Measurements from ENCODE around the gene RAD23A. TPM values are rescaled to one million over a fixed set of nuclear protein-coding genes. Genes with fewer than 3 reads are reported as not detected.
A peak's percentile ranks its signal among the peaks of the same experiment; 100 is the strongest.

Gene RAD23A
- total RNA-seq, 4 donors from 2014 or later, result 54.1 to 86.5 (median 75.3) TPM

- Histone ChIP-seq H3K36me3 (no peaks in the 10 kb centered on the region), H3K27me3 (no peaks in the 10 kb centered on the region), H3K4me1 (peaks cover 0 to 6% (median 3%) of the 10 kb centered on the region in 4 donors), H3K4me3 (peak overlapping the region; percentile 20 to 68 (median 54)), H3K27ac (peak overlapping the region; percentile 35 to 69 (median 55)), H3K9me3 (no peaks in the 10 kb centered on the region)
- DNase-seq, result peak; percentile 76 to 91 (median 90)
- no peak for TF ChIP-seq POLR2A (IDR thresholded peaks at IDR 0.05)
- TF ChIP-seq CTCF (IDR thresholded peaks at IDR 0.05), result peak; percentile 81 to 99 (median 95)
Measured at GRCh38 chr19:12965017-12965811, 19.6 kb downstream of the RAD23A start.

- peaks cover 0 to 6% (median 3%) of the 10 kb centered on the region in 4 donors for H3K4me1 ChIP-seq
- H3K27ac ChIP-seq, result peak overlapping the region in 3 of 4 donors; percentile 44 to 69 (median 66)
- TF ChIP-seq POLR2A (IDR thresholded peaks at IDR 0.05) (no peak), CTCF (IDR thresholded peaks at IDR 0.05) (no peak)
- no peak for DNase-seq
- H3K36me3 ChIP-seq, result no peaks in the 10 kb centered on the region
- peak overlapping the region in 2 of 4 donors; percentile 60 to 68 for H3K4me3 ChIP-seq
- H3K9me3 ChIP-seq, result no peaks in the 10 kb centered on the region
- no peaks in the 10 kb centered on the region for H3K27me3 ChIP-seq
Measured at GRCh38 chr19:12965812-12966135, 20.1 kb downstream of the RAD23A start.

- Histone ChIP-seq H3K27ac (no peak overlapping the region), H3K36me3 (no peaks in the 10 kb centered on the region), H3K27me3 (no peaks in the 10 kb centered on the region), H3K9me3 (no peaks in the 10 kb centered on the region), H3K4me3 (no peak overlapping the region), H3K4me1 (peaks cover 0 to 6% (median 3%) of the 10 kb centered on the region in 4 donors)
- DNase-seq, result no peak
- TF ChIP-seq CTCF (IDR thresholded peaks at IDR 0.05) (no peak), POLR2A (IDR thresholded peaks at IDR 0.05) (no peak)
Measured at GRCh38 chr19:12967907-12968306, 22.2 kb downstream of the RAD23A start.

- H3K36me3 ChIP-seq, result no peaks in the 10 kb centered on the region
- no peak within 1 kb of the TSS for H3K4me3 ChIP-seq
- no peak for DNase-seq
- peak within 1 kb of the TSS in 1 of 4 donors; percentile 17 for H3K27ac ChIP-seq
- peaks cover 0 to 6% (median 3%) of the 10 kb centered on the region in 4 donors for H3K4me1 ChIP-seq
- TF ChIP-seq CTCF (IDR thresholded peaks at IDR 0.05) (no peak), POLR2A (IDR thresholded peaks at IDR 0.05) (no peak)
- H3K9me3 ChIP-seq, result no peaks in the 10 kb centered on the region
- H3K27me3 ChIP-seq, result no peaks in the 10 kb centered on the region
Measured at GRCh38 chr19:12969292-12969988, 23.8 kb downstream of the RAD23A start, which contains the start of gene DAND5. TSS of gene DAND5 (plus strand) at chr19:12969576. CDS start at chr19:12969661, 85 bp downstream.

GRCh38 chr19:12970070-12970820 is 24.6 kb downstream of the RAD23A start:
- H3K27ac ChIP-seq, result peak overlapping the region in 1 of 4 donors; percentile 17
- no peaks in the 10 kb centered on the region for H3K9me3 ChIP-seq
- no peaks in the 10 kb centered on the region for H3K36me3 ChIP-seq
- H3K4me3 ChIP-seq, result no peak overlapping the region
- DNase-seq, result no peak
- peaks cover 0 to 5% (median 2%) of the 10 kb centered on the region in 4 donors for H3K4me1 ChIP-seq
- TF ChIP-seq POLR2A (IDR thresholded peaks at IDR 0.05) (no peak), CTCF (IDR thresholded peaks at IDR 0.05) (no peak)
- no peaks in the 10 kb centered on the region for H3K27me3 ChIP-seq
